ENCODE results near the gene NUDT13.
A peak's percentile ranks its signal among the peaks of the same experiment; 100 is the strongest.

The NUDT13 gene

DNA sequence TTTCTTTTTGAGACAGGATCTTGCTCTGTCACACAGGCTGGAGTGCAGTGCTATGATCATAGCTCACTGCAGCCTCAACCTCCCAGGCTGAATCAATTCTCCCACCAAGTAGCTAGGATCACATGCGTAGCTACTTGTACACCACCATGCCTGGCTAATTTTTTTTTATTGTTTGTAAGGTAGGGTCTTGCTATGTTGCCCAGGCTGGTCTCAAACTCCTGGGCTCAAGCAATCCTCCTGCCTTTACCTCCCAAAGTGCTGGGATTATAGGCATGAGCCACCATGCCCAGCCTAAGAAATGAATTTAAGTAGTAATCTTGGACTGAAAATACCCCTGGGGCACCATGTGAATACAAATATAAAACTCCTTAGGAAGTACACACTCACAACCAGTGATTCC, 5.8 kb downstream of the NUDT13 start:
- DNase-seq (ENCODE audit: low read depth): no peak
- no peak overlapping the region for H3K4me3 ChIP-seq (ENCODE audit: low read depth, low read length)
- TF ChIP-seq, protein P1, sequence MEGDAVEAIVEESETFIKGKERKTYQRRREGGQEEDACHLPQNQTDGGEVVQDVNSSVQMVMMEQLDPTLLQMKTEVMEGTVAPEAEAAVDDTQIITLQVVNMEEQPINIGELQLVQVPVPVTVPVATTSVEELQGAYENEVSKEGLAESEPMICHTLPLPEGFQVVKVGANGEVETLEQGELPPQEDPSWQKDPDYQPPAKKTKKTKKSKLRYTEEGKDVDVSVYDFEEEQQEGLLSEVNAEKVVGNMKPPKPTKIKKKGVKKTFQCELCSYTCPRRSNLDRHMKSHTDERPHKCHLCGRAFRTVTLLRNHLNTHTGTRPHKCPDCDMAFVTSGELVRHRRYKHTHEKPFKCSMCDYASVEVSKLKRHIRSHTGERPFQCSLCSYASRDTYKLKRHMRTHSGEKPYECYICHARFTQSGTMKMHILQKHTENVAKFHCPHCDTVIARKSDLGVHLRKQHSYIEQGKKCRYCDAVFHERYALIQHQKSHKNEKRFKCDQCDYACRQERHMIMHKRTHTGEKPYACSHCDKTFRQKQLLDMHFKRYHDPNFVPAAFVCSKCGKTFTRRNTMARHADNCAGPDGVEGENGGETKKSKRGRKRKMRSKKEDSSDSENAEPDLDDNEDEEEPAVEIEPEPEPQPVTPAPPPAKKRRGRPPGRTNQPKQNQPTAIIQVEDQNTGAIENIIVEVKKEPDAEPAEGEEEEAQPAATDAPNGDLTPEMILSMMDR (IDR thresholded peaks at IDR 0.05; ENCODE audit: low read depth, low read length): no peak
- TF ChIP-seq, protein P2, sequence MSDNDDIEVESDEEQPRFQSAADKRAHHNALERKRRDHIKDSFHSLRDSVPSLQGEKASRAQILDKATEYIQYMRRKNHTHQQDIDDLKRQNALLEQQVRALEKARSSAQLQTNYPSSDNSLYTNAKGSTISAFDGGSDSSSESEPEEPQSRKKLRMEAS (IDR thresholded peaks at IDR 0.05; ENCODE audit: low read depth, low read length): no peak
- TF ChIP-seq POLR2A (IDR thresholded peaks at IDR 0.05; ENCODE audit: extremely low read depth, insufficient read length): no peak
- no peak for TF ChIP-seq MYC (IDR thresholded peaks at IDR 0.05; ENCODE audit: low read depth, low read length)

DNA sequence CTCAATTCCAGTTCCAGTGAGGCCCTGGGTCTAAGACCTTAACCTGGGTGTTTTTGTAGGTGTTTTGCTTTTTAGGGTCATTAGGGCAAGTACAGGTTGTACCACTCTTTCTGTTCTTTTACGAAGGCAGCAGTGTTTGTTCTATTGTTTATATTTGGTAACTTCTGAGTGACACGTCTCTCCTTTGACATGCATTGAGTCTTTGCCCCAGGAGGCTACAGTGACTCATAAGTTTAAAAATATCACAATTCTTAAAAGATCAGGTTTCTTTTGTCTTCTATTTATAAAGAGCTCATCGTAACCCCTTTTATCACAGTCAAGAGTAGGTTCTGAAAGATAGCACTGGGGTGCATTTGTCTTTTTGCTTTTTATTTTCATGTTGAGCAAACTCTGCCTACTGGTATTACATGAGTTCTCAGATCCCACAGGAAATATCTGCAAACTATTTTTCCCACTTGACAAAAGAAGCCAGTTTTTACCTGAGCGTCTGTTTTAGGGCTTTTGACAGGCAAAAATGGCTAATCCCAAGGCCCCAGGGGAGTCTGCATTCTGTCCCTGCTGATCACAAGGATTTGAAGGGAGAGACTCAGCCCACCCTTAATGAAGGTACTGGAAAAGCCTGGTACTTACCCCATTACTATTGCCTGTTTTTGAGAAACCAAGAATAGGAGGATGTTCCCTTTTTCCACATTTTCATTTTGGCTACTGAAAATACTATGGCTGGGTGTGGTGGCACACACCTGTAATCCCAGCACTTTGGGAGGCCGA, 7.9 kb downstream of the NUDT13 start:
- TF ChIP-seq, protein P2 (IDR thresholded peaks at IDR 0.05; ENCODE audit: low read depth, low read length): no peak
- TF ChIP-seq POLR2A (IDR thresholded peaks at IDR 0.05; ENCODE audit: extremely low read depth, insufficient read length): no peak
- no peak for TF ChIP-seq MYC (IDR thresholded peaks at IDR 0.05; ENCODE audit: low read depth, low read length)
- TF ChIP-seq, protein P1 (IDR thresholded peaks at IDR 0.05; ENCODE audit: low read depth, low read length): no peak
- peak; percentile 56 for DNase-seq (ENCODE audit: low read depth)
- H3K4me3 ChIP-seq (ENCODE audit: low read depth, low read length): no peak overlapping the region

DNA sequence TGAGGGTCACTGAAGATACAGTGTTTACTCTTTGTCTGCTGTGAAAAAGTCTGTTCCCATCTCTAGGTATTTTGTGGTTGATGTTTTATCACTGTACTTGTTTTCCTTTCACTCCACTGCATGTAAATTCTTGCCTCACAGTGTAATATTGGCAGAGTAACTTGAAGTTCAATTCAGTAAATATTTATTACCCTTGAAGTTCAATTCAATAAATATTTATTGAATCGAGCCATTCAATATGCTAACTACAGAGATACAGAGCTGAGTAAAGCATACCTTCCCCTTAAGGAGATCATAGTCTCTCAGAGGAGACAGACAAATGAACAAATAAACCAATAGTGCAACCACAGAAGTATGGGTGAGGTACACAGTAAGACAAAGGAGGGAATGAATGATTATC, 9.2 kb downstream of the NUDT13 start:
- no peak overlapping the region for H3K4me3 ChIP-seq (ENCODE audit: low read depth, low read length)
- no peak for DNase-seq (ENCODE audit: low read depth)
- TF ChIP-seq, protein P1 (IDR thresholded peaks at IDR 0.05; ENCODE audit: low read depth, low read length): no peak
- TF ChIP-seq, protein P2 (IDR thresholded peaks at IDR 0.05; ENCODE audit: low read depth, low read length): no peak
- TF ChIP-seq POLR2A (IDR thresholded peaks at IDR 0.05; ENCODE audit: extremely low read depth, insufficient read length) (no peak), MYC (IDR thresholded peaks at IDR 0.05; ENCODE audit: low read depth, low read length) (no peak)

DNA sequence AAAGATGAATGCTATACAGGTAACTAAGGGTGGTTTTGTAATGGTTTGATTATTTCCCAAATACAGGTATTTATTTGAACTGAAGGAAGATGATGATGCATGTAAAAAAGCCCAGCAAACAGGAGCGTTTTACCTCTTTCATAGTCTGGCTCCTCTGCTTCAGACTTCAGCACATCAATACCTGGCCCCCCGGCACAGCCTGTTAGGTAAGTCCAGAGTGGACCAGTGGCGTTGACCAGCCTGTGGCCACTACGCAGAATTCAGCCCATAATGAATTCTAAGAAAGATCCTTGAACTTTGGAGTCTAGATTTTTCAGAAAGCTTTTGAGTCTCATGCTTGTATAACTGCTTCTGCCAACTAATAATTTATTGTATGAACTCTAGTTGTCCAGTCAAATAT, 9.7 kb downstream of the NUDT13 start:
- TF ChIP-seq, protein P1 (IDR thresholded peaks at IDR 0.05; ENCODE audit: low read depth, low read length): no peak
- TF ChIP-seq, protein P2 (IDR thresholded peaks at IDR 0.05; ENCODE audit: low read depth, low read length): no peak
- no peak for TF ChIP-seq MYC (IDR thresholded peaks at IDR 0.05; ENCODE audit: low read depth, low read length)
- no peak for TF ChIP-seq POLR2A (IDR thresholded peaks at IDR 0.05; ENCODE audit: extremely low read depth, insufficient read length)
- H3K4me3 ChIP-seq (ENCODE audit: low read depth, low read length): no peak overlapping the region
- DNase-seq (ENCODE audit: low read depth): no peak

DNA sequence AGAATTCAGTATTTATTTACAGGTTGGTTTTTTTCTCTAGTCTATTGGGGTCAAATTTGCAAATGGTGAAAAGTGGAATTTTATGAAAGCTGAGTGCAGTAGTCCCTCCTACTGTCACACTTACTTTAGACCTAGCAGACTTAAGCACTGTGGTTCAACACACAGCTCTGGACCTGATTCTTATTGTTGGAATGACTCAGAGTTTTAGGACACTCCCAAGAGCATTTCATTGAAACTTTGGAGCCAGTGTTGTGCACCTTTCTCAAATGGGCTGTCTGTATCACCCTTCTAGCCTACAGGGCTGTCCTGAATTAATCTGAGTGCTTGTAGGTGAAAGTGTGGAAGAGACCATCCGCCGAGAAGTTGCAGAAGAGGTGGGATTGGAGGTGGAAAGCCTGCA, 16.1 kb downstream of the NUDT13 start:
- no peak for DNase-seq (ENCODE audit: low read depth)
- TF ChIP-seq POLR2A (IDR thresholded peaks at IDR 0.05; ENCODE audit: extremely low read depth, insufficient read length): no peak
- no peak overlapping the region for H3K4me3 ChIP-seq (ENCODE audit: low read depth, low read length)

DNA sequence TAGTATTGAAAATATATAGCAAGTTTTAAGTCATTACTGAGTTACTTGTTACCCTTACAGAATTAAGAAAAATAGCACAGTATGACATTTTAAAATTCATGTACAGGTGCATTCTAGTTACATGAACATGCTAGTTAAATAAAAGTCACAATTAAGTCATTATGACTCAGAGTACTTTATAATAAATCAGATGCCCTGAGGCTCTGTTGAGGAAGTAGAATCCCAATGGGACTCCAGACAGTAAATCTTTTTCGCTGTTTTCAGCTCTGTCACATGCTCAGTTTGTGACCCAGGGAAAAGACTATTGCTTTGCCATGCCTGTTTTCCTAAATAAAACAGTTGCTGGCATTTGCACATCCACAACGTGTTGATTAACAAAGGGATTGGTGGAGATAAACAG, 21.0 kb downstream of the NUDT13 start:
- DNase-seq (ENCODE audit: low read depth): no peak
- H3K4me3 ChIP-seq (ENCODE audit: low read depth, low read length): no peak overlapping the region
- TF ChIP-seq, protein P2 (IDR thresholded peaks at IDR 0.05; ENCODE audit: low read depth, low read length): no peak
- TF ChIP-seq, protein P1 (IDR thresholded peaks at IDR 0.05; ENCODE audit: low read depth, low read length): no peak
- TF ChIP-seq POLR2A (IDR thresholded peaks at IDR 0.05; ENCODE audit: extremely low read depth, insufficient read length): no peak
- TF ChIP-seq MYC (IDR thresholded peaks at IDR 0.05; ENCODE audit: low read depth, low read length): no peak

Measured in NB4 (cell line).